Gastroesophageal sphincter (tissue), 4 donors: ENCODE measurements around the gene GADL1. TPM values are rescaled to one million over a fixed set of nuclear protein-coding genes. Genes with fewer than 3 reads are reported as not detected.

Source experiments
- ATAC-seq: fragments of 150-250 bp; one replicate; pipeline ENCODE4 v1.9.1; 2016; ENCODE audit warnings: mild to moderate bottlenecking, moderate library complexity
- H3K27ac ChIP-seq, 4 donors: fragments of 200-600 bp; sonication (generic) in 3 of 4; 1 replicate in 3 of 4; 2 replicates in 1 of 4; pipeline ENCODE4 v1.5.1; 2016 to 2019
- H3K27me3 ChIP-seq: fragments of 200-600 bp; sonication (generic); one replicate; pipeline ENCODE4 v1.5.1; 2019
- H3K36me3 ChIP-seq, 2 donors: fragments of 200-600 bp; sonication (generic); one replicate each; pipeline ENCODE4 v1.5.1; 2019; ENCODE audit warnings: control low read depth in 1 of 2
- H3K4me1 ChIP-seq, 3 donors: fragments of 200-600 bp; sonication (generic); 1 replicate in 2 of 3; 2 replicates in 1 of 3; pipeline ENCODE4 v1.5.1; 2016 to 2019; ENCODE audit warnings: control low read depth in 2 of 3
- H3K4me3 ChIP-seq, 2 donors: fragments of 200-600 bp; sonication (generic); one replicate each; pipeline ENCODE4 v1.5.1; 2019; ENCODE audit warnings: mild to moderate bottlenecking in 1 of 2, moderate library complexity in 1 of 2
- H3K9me3 ChIP-seq, 3 donors: fragments of 200-600 bp; sonication (generic); one replicate each; pipeline ENCODE4 v1.5.1; 2017 to 2019; ENCODE audit warnings: control low read depth in 2 of 3
- EP300 ChIP-seq: sonication (generic); formaldehyde crosslinking; IDR thresholded peaks from one replicate; pipeline ENCODE4 v1.6.1; 2017; ENCODE audit warnings: antibody characterized with exemption, mild to moderate bottlenecking
- POLR2A ChIP-seq, 2 donors: fragments of 450-650 bp; IDR thresholded peaks; one replicate each; pipeline ENCODE4 v1.6.1; 2017; ENCODE audit warnings: antibody characterized with exemption in 2 of 2, mild to moderate bottlenecking in 2 of 2, moderate library complexity in 1 of 2
- POLR2AphosphoS5 ChIP-seq: sonication (generic); formaldehyde crosslinking; IDR thresholded peaks from one replicate; pipeline ENCODE4 v1.6.1; 2017; ENCODE audit warnings: antibody characterized with exemption
- WGBS, 2 donors: methylation state at CpG; one replicate each; pipeline ENCODE4 v1.1.5; 2018; ENCODE audit warnings: low coverage in 1 of 2; 5-methylcytosine and 5-hydroxymethylcytosine counted together
- total RNA-seq, 4 donors: library from RNA; depleted of rRNA; stranded (reverse); fragments of >200 nt; gene quantifications; one replicate each; pipeline ENCODE4 v1.1.0, GENCODE V29; 2016
- TF ChIP-seq, protein P1 (sequence below), 4 experiments: fragments of 200-600 bp in 2 of 4; fragments of 450-650 bp in 2 of 4; sonication (generic) in 1 of 4; IDR thresholded peaks; one replicate each; pipeline ENCODE4 v1.5.1; 2017 to 2019; ENCODE audit warnings: antibody characterized with exemption in 4 of 4, mild to moderate bottlenecking in 2 of 4, moderate library complexity in 2 of 4

The GADL1 gene
- total RNA-seq, 4 donors from 2014 or later = 2.2 to 20.9 (median 3.9) TPM

- WGBS, 2 donors = 27 to 29% methylated on average over 6 of the region's 6 CpGs
- Histone ChIP-seq H3K27me3 (no peaks in the 10 kb centered on the region), H3K27ac (no peak overlapping the region), H3K9me3 (peaks cover 0 to 4% (median 0%) of the 10 kb centered on the region in 3 donors), H3K4me1 (peaks cover 0 to 13% (median 0%) of the 10 kb centered on the region in 3 donors), H3K4me3 (peak overlapping the region; percentile 4 to 8), H3K36me3 (no peaks in the 10 kb centered on the region)
- TF ChIP-seq POLR2A (IDR thresholded peaks at IDR 0.05) (no peak), POLR2AphosphoS5 (no peak), EP300 (no peak)
- TF ChIP-seq, protein P1, sequence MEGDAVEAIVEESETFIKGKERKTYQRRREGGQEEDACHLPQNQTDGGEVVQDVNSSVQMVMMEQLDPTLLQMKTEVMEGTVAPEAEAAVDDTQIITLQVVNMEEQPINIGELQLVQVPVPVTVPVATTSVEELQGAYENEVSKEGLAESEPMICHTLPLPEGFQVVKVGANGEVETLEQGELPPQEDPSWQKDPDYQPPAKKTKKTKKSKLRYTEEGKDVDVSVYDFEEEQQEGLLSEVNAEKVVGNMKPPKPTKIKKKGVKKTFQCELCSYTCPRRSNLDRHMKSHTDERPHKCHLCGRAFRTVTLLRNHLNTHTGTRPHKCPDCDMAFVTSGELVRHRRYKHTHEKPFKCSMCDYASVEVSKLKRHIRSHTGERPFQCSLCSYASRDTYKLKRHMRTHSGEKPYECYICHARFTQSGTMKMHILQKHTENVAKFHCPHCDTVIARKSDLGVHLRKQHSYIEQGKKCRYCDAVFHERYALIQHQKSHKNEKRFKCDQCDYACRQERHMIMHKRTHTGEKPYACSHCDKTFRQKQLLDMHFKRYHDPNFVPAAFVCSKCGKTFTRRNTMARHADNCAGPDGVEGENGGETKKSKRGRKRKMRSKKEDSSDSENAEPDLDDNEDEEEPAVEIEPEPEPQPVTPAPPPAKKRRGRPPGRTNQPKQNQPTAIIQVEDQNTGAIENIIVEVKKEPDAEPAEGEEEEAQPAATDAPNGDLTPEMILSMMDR (IDR thresholded peaks at IDR 0.05) = peak; percentile 41 to 69 (median 56)
- no peak for ATAC-seq
Measured at GRCh38 chr3:30934208-30934550, 39.7 kb upstream of the GADL1 start.

GRCh38 chr3:30933478-30934207, 39.2 kb upstream of the GADL1 start:
- no peaks in the 10 kb centered on the region for H3K27me3 ChIP-seq
- no peak overlapping the region for H3K27ac ChIP-seq
- H3K4me1 ChIP-seq = peaks cover 0 to 13% (median 0%) of the 10 kb centered on the region in 3 donors
- H3K4me3 ChIP-seq = peak overlapping the region; percentile 4 to 8
- ATAC-seq = no peak
- WGBS, 2 donors = 21 to 25% methylated on average over 5 of the region's 5 CpGs
- no peaks in the 10 kb centered on the region for H3K36me3 ChIP-seq
- TF ChIP-seq, protein P1 (IDR thresholded peaks at IDR 0.05) = no peak
- TF ChIP-seq POLR2AphosphoS5 (no peak), EP300 (no peak), POLR2A (IDR thresholded peaks at IDR 0.05) (no peak)
- H3K9me3 ChIP-seq = peaks cover 0 to 4% (median 0%) of the 10 kb centered on the region in 3 donors

DNA sequence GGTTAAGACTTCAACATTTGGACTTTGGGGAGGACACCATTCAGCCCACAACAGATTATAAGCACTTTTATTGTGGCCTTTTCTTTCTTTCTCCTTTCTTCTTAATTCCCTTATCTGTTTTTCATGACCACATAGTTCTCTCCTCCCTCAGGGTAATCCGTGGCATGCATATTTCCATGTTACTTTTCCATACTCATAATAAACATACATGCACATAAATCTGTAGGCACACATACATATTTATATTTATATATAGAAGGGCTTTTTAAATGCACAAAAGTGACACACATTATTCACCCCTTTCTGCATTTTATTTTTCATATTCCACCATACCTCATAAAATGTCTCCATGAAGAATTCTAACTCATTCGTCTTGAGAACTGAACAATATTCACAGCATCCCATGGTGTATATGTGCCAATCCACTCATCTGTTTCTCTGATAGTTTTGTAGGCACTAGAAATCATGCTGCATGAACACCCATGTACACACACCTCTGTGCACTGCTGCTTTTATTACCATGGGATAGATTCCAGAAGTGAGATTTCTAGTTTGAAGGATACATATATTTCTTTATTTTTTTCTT, 38.1 kb upstream of the GADL1 start:
- ATAC-seq = no peak
- Histone ChIP-seq H3K36me3 (no peaks in the 10 kb centered on the region), H3K4me3 (no peak overlapping the region), H3K9me3 (peaks cover 0 to 4% (median 0%) of the 10 kb centered on the region in 3 donors), H3K27ac (no peak overlapping the region), H3K27me3 (no peaks in the 10 kb centered on the region), H3K4me1 (peaks cover 0 to 13% (median 0%) of the 10 kb centered on the region in 3 donors)
- 69 to 73% methylated on average over 2 of the region's 2 CpGs for WGBS, 2 donors
- TF ChIP-seq POLR2A (IDR thresholded peaks at IDR 0.05) = no peak
- TF ChIP-seq, protein P1 (IDR thresholded peaks at IDR 0.05) = no peak

DNA sequence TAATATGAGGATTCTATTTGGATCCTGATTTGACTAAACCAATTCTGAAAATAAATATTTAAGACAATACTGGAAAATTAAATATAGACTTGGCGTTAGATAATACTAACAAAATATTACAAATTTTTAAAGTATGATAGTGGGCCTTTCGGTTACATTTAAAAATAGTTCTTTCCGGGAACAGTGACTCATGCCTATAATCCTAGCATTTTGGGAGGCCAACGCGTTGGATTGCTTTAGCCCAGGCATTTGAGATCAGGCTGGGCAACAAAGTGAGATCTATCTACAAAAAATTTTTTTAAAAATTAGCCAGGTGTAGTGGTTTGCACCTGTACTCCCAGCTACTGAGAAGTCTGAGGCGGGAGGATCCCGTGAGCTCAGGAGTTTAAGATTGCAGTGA, 30.3 kb upstream of the GADL1 start:
- Histone ChIP-seq H3K36me3 (no peaks in the 10 kb centered on the region), H3K27ac (peak overlapping the region in 3 of 4 donors; percentile 12 to 58 (median 37)), H3K4me1 (peaks cover 0 to 13% (median 6%) of the 10 kb centered on the region in 3 donors), H3K27me3 (no peaks in the 10 kb centered on the region), H3K4me3 (no peak overlapping the region), H3K9me3 (peaks cover 0 to 8% (median 0%) of the 10 kb centered on the region in 3 donors)
- 16 to 17% methylated on average over 4 to 5 of the region's 7 CpGs for WGBS, 2 donors
- ATAC-seq = peak; percentile 67
- TF ChIP-seq POLR2A (IDR thresholded peaks at IDR 0.05) (no peak), POLR2AphosphoS5 (peak; percentile 78)

DNA sequence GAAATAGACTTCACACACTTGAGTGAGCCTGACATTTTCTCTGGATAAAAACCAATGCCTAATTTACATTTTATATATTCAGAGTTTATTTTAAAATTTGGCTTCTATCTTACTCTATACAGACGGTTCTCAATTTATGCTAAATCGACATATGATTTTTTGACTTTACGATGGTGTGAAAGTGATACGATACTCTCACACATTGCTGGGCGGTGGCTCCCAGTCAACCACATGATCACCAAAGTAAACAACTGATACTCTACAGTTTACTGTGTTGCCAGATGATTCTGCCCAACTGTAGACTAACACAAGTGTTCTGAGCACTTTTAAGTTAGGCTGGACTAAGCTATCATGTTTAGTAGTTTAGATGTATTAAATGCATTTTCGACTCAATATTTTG, 25.1 kb upstream of the GADL1 start:
- no peak for ATAC-seq
- WGBS, 2 donors = 86 to 100% methylated on average over 1 to 6 of the region's 6 CpGs
- TF ChIP-seq POLR2AphosphoS5 (no peak), EP300 (no peak), POLR2A (IDR thresholded peaks at IDR 0.05) (no peak)
- TF ChIP-seq, protein P1 (IDR thresholded peaks at IDR 0.05) = no peak

More for the DNA sequence above, 25.1 kb upstream of the GADL1 start:
- H3K9me3 ChIP-seq = peaks cover 0 to 8% (median 0%) of the 10 kb centered on the region in 3 donors
- H3K4me3 ChIP-seq = no peak overlapping the region
- no peaks in the 10 kb centered on the region for H3K36me3 ChIP-seq
- no peaks in the 10 kb centered on the region for H3K27me3 ChIP-seq
- no peak overlapping the region for H3K27ac ChIP-seq
- peaks cover 0 to 4% (median 0%) of the 10 kb centered on the region in 3 donors for H3K4me1 ChIP-seq
